Measurements from ENCODE around the gene SIAH3.
"Not testable (repeated sequence)": the region's sequence is repeated elsewhere in the genome, so short reads cannot be mapped to it uniquely, and the experiment has no call there.

The SIAH3 gene

DNA sequence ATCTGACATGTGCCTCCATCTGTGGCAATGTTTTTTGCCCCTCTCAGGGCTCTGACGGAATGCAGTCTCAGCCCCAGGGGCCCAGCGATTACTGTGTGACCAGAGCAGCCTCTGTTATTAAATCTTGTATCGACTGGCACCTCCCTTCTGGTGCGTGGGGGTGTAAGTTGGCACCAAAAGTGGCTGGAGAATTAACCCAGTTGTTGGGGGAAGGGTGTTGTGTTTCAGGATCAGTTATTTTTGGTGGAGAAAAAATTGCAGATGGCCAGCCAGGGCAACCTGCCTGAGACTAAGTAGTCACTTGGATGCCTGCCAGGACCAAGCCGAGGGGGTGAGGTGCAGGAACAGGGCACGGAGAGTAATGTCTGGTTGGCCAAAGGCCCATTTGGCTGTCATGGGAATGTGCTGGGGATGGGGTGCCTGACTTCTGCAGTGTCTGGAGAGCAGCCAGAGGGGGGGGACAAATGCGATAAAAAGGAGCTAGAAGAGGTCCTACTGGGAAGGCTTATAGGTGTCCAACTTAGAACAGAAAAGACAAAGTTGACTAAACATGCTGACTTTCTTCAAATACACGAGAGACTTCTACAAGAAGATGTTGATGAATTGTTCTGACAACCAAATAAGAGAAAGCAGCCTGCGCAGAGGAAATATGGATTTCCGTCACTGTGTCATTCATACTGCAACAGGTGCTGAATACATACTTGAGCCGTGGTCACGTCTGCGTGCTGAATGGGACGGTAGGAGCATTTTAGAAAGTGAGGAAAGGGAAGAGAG, 69.8 kb downstream of the SIAH3 start:
- DNase-seq: no peak

DNA sequence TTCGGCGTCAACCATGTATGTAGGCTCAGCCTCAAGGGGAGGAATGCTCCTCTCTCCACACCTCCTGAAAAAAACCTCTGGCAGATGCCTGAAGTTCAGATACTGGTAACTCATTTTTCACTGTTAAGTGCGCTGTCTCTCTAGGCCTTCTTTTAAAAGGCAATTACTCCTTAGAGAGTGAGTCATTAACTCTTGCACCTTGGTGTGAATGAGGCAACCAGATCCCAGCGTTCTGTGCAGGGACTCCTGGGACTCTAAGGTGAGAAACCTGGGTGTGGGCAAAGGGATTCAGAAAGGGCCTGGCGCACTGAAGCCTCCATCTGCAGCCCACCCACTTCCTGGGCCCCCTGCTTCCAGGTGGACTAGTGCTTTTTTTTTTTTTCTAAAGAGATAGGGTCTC, 71.7 kb downstream of the SIAH3 start:
- DNase-seq: no peak

- no peak for DNase-seq
Observed at GRCh38 chr13:45778882-45779281, 72.7 kb downstream of the SIAH3 start.

DNA sequence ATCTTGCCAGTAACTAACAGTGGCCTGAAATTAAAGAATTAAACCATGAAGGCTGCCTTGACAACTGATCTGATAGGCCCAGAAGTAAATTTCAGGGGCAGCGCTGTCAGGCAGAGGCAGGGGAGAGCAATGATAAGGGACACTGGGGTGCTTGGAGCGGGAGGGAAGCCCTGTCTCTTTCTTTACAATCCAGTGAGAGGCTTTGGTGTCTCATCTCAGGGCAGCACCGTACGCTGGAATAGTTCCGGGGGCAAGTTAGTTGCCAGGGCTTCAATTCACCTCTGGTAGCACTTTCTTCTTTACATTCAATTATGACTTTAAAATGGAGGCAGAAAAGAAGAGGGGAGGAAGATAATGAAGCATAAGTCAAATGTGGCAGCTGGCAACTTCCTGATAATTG, 74.8 kb downstream of the SIAH3 start:
- no peak for DNase-seq

DNA sequence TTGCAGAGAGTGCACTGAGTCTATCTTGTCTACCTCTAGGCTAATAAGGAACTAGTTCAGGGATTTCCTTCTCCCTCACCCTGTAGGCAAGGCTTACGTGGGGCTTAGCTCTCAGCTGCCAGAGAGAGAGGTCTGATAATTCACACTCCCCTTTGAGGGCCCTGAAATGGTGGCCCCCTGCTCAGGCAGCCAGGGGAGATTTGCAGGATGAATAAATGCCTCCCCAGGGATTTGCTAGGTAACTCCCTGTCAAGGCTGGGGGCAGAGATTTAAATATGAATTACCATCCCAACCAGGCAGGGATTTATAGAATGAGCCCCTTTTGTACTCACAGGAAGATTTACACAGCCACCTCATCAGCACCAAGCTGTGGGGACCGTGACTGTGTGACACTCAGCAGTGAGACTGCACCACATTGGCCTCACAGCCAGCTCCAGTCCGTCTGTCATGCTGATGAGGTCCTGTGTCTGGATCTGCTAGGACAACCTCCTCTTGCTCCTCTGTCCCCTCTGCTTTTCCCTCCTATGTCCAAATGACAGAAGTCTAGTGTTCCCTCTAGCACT, 76.1 kb downstream of the SIAH3 start:
- no peak for DNase-seq

- no peak for DNase-seq
Observed at GRCh38 chr13:45773944-45774343, 77.6 kb downstream of the SIAH3 start.

- DNase-seq: no peak
Observed at GRCh38 chr13:45773236-45773635, 78.3 kb downstream of the SIAH3 start.

- no peak for DNase-seq
Observed at GRCh38 chr13:45770886-45771285, 80.7 kb downstream of the SIAH3 start.

DNA sequence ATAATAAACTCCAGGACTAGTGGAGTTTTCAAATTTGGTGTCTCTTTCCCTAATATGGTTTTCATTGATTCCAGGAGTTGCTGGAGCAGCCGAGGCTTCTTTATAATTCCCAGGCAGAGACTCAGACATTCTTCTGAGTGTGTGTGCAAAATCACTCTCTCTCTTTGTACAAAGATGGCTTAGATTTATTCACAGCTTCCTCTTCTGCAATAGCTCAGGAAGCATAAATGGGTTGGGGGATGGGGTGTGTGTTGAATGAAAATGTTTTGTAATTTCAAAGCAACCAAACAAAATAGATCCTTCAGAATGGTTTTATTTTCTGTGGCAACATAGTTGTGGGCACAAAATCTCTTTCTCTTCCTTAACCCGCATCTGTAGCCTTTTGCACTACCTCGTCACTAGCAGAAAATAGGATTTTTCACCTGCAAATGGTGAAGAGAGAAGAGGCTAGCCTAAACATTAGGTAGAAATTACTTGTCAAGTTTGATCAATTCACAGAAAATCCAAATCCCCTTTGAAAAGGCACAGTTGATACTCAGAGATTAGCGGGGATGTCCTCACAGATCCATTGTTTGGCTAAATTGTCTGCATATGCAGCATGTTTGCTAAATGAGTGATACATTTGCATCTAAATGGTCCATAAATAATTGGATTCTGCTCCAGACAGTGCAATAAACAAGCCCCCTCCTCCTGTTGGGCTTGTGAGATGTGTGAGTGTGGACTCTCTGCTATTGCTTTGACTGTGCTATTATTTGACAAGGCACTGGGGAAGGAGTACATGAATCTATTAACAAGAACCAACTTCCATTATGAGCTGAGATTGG, 82.7 kb downstream of the SIAH3 start:
- no peak for DNase-seq

- no peak for DNase-seq
Observed at GRCh38 chr13:45765464-45765863, 86.1 kb downstream of the SIAH3 start.

DNA sequence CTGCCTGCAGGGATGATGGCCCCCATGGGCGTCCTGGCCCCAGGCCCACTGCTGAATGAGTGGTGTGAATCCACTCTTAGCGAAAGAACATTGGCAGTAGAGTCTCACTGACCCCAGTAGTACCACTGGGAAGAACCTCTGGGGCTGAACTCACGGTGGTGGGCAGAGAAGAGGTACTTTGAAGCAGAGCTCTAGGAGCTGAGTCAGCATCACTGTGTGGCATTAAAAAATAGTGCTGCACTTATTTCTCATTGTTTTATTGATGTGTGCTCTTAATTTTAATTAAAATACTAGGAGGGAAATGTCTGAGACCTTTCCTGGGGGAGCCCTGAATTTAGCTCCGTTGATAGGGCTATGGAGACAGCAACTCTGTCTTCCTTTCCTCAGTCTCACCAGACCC, 88.1 kb downstream of the SIAH3 start:
- DNase-seq: no peak

- DNase-seq: not testable (repeated sequence)
Observed at GRCh38 chr13:45757589-45757988, 94.0 kb downstream of the SIAH3 start.

GRCh38 chr13:45756498-45756897, 95.1 kb downstream of the SIAH3 start:
- DNase-seq: not testable (repeated sequence)

GRCh38 chr13:45752510-45752909, 99.0 kb downstream of the SIAH3 start:
- no peak for DNase-seq

DNA sequence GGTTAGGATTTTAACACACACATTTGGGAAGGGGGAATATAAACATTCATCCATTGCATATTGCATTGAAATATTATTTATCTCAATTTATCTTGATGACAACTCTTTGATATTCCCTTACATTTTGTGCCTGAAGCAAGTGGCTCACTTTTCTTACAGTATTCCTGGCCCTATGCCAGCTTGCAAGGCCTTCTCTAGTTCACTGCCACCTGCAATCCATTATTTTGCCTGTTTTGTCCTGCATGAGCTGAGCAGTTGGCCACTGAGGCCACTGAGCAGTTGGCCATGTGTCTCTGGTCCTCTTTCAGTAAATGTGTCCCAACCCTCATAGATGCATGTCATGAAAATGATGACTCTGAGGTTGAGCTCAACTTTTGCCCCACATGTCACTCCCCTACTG, 99.7 kb downstream of the SIAH3 start:
- DNase-seq: no peak

DNA sequence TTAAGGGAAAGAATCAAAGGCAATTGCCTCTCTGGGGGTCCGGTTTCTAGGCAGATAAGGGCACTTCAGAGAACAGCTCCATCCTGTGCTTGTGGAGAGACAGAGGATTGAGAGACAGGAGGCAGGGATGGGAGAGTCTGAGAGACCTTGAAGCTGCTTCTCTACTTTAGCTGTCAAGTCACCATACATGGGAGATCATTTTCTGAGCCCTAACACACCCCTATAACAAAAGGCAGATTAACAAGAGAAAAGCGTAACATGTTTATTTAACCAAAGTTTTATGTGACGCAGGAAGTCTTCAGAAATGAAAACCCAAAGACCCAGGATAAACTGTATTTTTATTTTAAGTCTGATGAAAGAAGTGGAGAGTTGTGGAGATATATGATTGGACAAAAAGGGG, 101.0 kb downstream of the SIAH3 start:
- DNase-seq: no peak

DNA sequence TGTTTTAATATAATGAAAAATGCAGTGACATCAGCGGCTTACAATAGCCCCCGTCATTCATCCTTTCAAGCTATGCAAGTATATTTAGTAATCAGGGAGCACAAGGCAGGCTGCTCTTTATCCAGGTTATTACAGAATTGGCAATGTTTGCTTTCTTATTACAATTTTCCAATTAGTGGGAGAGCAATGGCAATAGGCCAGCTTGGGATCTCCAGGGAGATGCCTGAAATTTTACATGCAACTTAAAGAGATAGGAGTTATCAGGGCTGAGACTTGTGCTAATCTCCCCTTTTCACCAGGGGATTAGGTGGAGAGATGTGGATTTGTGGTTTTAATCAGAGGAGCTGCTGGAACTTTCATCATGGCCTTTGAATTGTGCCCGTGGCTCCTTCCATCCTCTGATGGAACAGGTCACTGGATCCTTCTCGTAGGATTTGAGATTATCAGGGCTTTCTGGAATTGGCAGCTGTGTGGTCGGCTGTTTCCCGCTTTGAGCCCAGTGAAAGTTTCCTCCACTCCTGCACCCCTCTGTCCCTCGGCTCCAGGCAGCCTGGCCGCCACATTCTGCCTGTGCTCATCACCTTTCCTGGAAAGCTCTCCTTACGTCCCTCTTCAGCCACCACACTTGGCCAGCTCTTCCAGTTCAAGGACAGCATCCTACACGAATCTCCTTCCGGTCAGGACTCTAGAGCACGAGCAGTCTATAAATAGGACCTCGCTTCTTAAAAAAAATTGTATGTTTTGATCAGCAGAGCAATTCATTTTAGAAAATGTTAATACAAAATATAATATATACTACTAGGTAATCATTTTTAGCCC, 102.4 kb downstream of the SIAH3 start:
- no peak for DNase-seq

DNA sequence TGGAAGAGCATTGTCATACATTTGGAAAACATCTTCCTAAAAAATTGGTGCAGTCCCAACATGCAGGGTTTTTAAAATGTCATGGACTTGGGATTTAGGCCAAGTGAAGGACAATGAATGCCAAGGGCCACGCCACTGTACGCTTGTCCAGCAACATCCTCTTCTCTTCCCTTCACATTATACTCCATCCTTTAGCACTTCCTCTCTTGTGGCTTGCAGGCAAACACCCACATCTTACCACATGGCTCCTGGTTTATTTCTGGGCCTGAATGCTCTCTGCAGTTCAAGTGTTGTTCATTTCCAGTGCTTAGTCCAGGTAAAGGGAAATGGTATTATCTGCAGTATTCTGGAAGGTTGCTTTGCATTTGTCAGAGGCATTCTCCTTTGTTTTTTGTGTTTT, 104.5 kb downstream of the SIAH3 start:
- DNase-seq: no peak

DNA sequence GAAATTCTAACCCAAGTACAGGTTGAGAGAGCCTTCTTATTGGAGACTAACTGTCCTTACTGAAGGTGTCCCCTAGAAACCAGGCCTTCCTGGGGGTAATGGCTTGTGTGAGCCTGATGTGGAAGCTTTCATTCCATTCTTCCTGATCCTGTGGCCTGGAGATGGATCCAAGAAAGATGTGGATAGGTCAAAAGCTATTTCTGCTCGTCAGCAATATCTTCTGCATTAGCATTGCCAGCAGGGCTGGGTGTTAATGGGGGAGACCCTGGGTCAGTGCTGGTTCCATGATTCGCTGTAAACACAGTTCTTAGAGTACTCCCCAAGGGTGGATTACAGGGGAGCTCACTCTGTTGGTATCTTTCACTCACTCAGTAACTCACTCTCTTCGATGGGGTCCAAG, 106.6 kb downstream of the SIAH3 start:
- no peak for DNase-seq

GRCh38 chr13:45742985-45743384, 108.6 kb downstream of the SIAH3 start:
- DNase-seq: no peak

DNA sequence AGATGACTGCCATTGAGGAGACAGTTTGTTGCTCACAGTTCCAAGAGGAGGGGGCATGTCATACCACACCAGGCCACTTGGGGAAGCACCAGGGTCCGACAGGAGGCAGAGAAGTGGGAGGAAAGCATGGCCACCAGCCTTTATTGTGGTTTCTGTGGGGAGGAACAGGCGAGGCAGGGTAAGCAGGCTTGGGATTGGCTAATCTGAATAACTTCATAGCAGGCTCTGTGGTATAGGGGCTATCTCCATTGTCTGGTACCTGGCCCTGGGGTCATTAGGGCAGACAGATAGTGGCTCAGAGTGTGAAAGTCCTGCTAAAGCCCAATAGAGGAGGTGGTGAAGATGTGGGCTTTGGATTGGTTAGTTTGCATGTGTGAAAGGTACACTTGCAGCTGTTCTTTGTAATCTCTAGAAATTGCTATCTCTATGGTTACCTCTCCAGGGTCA, 114.0 kb downstream of the SIAH3 start:
- no peak for DNase-seq

DNA sequence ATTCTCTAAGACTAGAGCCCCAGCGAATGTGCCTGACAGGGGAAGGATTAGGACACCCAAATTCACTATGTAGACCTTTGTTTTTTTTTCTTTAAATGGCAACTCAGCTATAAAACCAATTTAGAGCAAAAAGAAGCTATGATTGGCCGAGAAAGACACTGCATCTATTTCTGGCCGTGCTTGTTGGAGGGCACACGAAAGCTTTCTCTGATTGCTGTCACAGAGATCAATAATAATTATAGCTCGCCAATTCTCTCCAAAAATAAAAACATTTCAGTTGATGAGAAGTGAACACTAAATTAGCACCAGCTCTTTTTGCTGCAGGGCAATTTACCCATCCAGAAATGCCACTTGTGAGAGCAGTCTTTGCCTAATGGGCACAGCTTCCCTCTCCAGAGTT, 118.2 kb downstream of the SIAH3 start:
- DNase-seq: no peak

DNA sequence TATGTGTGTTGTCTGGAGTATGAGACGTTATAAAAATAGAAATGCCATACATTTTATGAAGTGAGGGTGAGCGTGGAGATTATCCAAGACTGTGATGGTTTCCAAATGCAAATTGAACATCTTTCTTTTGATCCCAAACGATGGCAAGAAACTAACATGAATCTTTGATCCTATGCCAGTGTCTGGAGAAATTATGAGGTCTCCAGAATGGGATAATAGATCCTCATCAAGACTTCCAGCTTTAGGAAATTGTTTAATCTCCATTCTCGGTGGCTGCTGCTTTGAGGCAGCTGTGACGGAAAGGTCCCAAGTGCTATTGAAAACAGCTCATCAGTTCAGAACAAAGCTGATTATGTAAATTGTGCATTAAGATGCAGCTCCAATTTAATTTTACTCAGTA, 118.6 kb downstream of the SIAH3 start:
- no peak for DNase-seq
